ENCODE measurements around the gene PECR. TPM values are rescaled to one million over a fixed set of nuclear protein-coding genes. Genes with fewer than 3 reads are reported as not detected.

Gene PECR
- total RNA-seq, 1 experiment from 2014 or later: 26.0 TPM

DNA sequence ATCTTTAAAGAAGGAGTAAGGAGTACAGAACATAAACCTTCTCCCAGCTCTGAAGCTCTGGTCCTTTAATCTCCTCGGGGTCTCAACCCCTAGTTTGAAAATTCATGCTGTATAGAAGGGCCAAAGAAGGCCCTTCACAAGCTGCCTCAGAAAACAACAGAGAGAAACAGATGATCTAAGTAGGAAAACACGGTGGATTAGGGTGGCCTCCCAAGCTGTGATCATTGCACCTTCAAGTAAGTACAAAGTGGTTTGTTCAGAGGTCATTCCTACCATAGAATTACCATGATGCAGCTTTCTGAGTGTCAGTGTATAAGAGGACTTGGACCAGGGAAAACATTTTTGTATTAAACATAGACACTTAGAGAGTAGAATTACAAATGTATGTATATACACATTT, 11.0 kb upstream of the PECR start:
- BruUV-seq (replicated peaks): no TSS peak
- Histone ChIP-seq H3K36me3 (ENCODE audit: low read depth, low read length) (no peaks in the 10 kb centered on the region), H3K9me2 (replicated peaks; ENCODE audit: low read length) (no peaks in the 10 kb centered on the region; the same call in 1 of the 2 replicates), H3F3A (ENCODE audit: low read length, unreplicated experiment) (no peaks in the 10 kb centered on the region), H4K20me1 (ENCODE audit: low read length) (no peaks in the 10 kb centered on the region), H3K4me2 (ENCODE audit: low read length) (no peak overlapping the region), H3K4me3 (ENCODE audit: low read length) (no peak overlapping the region), H3K79me2 (ENCODE audit: low read length) (no peaks in the 10 kb centered on the region), H3K9me3 (ENCODE audit: low read length) (no peaks in the 10 kb centered on the region), H3K27ac (ENCODE audit: low read length) (no peak overlapping the region), H2AFZ (ENCODE audit: low read length) (no peak overlapping the region), H3K9ac (ENCODE audit: low read length) (no peak overlapping the region), H3K27me3 (ENCODE audit: low read length) (no peaks in the 10 kb centered on the region), H3K4me1 (ENCODE audit: insufficient read depth, low read length) (no peaks in the 10 kb centered on the region)
- no peak for ATAC-seq
- DNase-seq: no peak
- TF ChIP-seq EZH2 (IDR thresholded peaks at IDR 0.05; ENCODE audit: low read length, unreplicated experiment): no peak
- no peak for TF ChIP-seq EZH2phosphoT487 (IDR thresholded peaks at IDR 0.05; ENCODE audit: borderline replicate concordance, low read length)
- TF ChIP-seq, protein P1, sequence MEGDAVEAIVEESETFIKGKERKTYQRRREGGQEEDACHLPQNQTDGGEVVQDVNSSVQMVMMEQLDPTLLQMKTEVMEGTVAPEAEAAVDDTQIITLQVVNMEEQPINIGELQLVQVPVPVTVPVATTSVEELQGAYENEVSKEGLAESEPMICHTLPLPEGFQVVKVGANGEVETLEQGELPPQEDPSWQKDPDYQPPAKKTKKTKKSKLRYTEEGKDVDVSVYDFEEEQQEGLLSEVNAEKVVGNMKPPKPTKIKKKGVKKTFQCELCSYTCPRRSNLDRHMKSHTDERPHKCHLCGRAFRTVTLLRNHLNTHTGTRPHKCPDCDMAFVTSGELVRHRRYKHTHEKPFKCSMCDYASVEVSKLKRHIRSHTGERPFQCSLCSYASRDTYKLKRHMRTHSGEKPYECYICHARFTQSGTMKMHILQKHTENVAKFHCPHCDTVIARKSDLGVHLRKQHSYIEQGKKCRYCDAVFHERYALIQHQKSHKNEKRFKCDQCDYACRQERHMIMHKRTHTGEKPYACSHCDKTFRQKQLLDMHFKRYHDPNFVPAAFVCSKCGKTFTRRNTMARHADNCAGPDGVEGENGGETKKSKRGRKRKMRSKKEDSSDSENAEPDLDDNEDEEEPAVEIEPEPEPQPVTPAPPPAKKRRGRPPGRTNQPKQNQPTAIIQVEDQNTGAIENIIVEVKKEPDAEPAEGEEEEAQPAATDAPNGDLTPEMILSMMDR (conservative IDR thresholded peaks at IDR 0.05; ENCODE audit: low read depth, low read length): no peak
- intact Hi-C loops (cut with micrococcal nuclease): no loop called here
- ChIA-PET CTCF (no interaction called here), POLR2A (ENCODE audit: unreplicated experiment) (no interaction called here)

DNA sequence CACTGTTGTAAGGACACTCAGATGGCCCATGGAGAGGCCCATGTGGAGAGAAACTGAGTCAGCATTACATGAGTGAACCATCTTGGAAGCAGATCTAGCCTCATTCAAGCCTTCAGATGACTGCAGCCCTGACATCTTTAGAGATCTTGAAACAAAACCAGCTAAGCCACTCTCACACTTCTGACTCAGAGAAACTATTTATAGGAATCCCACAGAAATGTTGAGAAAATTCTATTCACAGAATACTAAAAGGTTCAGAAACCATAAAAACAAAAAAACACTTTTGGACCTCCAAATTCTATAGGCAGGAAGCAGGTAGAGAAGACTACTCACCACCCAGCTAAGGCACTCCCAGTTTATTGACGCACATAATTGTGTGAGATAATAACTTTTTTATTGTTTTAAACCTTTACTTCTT, 8.8 kb upstream of the PECR start:
- no peak for TF ChIP-seq EZH2 (IDR thresholded peaks at IDR 0.05; ENCODE audit: low read length, unreplicated experiment)
- TF ChIP-seq, protein P1 (conservative IDR thresholded peaks at IDR 0.05; ENCODE audit: low read depth, low read length): no peak
- TF ChIP-seq EZH2phosphoT487 (IDR thresholded peaks at IDR 0.05; ENCODE audit: borderline replicate concordance, low read length): no peak
- Histone ChIP-seq H3K79me2 (ENCODE audit: low read length) (no peaks in the 10 kb centered on the region), H3K4me3 (ENCODE audit: low read length) (no peak overlapping the region), H4K20me1 (ENCODE audit: low read length) (no peaks in the 10 kb centered on the region), H3K9ac (ENCODE audit: low read length) (no peak overlapping the region), H3K4me2 (ENCODE audit: low read length) (no peak overlapping the region), H3K27ac (ENCODE audit: low read length) (no peak overlapping the region), H3F3A (ENCODE audit: low read length, unreplicated experiment) (no peaks in the 10 kb centered on the region), H3K36me3 (ENCODE audit: low read depth, low read length) (no peaks in the 10 kb centered on the region), H3K27me3 (ENCODE audit: low read length) (no peaks in the 10 kb centered on the region), H3K9me3 (ENCODE audit: low read length) (no peaks in the 10 kb centered on the region), H3K9me2 (replicated peaks; ENCODE audit: low read length) (no peaks in the 10 kb centered on the region; the same call in 1 of the 2 replicates), H3K4me1 (ENCODE audit: insufficient read depth, low read length) (no peaks in the 10 kb centered on the region), H2AFZ (ENCODE audit: low read length) (no peak overlapping the region)
- ATAC-seq: no peak
- no TSS peak for BruUV-seq (replicated peaks)
- no peak for DNase-seq
- intact Hi-C loops (cut with micrococcal nuclease): no loop called here
- POLR2A ChIA-PET (ENCODE audit: unreplicated experiment): no interaction called here
- CTCF ChIA-PET: no interaction called here

DNA sequence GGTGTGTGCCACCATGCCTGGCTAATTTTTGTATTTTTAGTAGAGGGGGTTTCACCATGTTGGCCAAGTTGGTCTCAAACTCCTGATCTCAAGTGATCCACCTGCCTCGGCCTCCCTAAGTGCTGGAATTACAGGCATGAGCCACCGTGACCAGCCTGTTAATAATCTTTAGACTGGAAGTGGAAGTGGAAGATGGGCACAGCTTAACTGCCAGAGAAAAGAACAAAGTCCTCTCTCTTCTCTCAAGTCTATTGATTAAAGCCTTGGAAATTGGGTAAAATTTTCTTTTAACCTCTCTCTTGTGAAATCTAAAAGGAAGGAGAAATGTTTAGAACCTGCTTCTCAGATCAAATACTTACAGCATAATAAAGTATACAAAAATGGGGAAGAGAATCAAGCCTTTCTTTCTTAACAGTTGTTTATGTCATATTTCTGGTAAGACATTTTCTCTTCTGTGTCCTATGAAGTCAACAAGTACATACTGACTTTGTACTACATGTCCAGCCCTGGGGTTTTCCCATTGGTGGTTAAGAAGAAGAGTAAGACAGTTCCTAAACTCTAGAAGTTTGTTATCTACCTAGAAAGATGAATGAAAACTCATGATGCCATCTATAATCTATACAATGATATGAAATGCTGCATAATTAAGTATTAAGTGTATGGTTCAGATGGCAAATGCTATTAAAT, 4.7 kb upstream of the PECR start:
- ATAC-seq: no peak
- BruUV-seq (replicated peaks): no TSS peak
- H4K20me1 ChIP-seq (ENCODE audit: low read length): no peaks in the 10 kb centered on the region
- H3K9me2 ChIP-seq (replicated peaks; ENCODE audit: low read length): no peaks in the 10 kb centered on the region; the same call in 1 of the 2 replicates
- H3K4me2 ChIP-seq (ENCODE audit: low read length): no peak overlapping the region
- no peak for DNase-seq
- H2AFZ ChIP-seq (ENCODE audit: low read length): no peak overlapping the region
- no peaks in the 10 kb centered on the region for H3K36me3 ChIP-seq (ENCODE audit: low read depth, low read length)
- no peak for TF ChIP-seq EZH2phosphoT487 (IDR thresholded peaks at IDR 0.05; ENCODE audit: borderline replicate concordance, low read length)
- TF ChIP-seq, protein P1 (conservative IDR thresholded peaks at IDR 0.05; ENCODE audit: low read depth, low read length): no peak
- no peak for TF ChIP-seq EZH2 (IDR thresholded peaks at IDR 0.05; ENCODE audit: low read length, unreplicated experiment)
- no peaks in the 10 kb centered on the region for H3K4me1 ChIP-seq (ENCODE audit: insufficient read depth, low read length)
- CTCF ChIA-PET: no interaction called here
- no peaks in the 10 kb centered on the region for H3K9me3 ChIP-seq (ENCODE audit: low read length)
- no peak overlapping the region for H3K9ac ChIP-seq (ENCODE audit: low read length)
- no peak overlapping the region for H3K27ac ChIP-seq (ENCODE audit: low read length)
- no peaks in the 10 kb centered on the region for H3K79me2 ChIP-seq (ENCODE audit: low read length)
- intact Hi-C loops (cut with micrococcal nuclease): no loop called here
- POLR2A ChIA-PET (ENCODE audit: unreplicated experiment): no interaction called here
- no peaks in the 10 kb centered on the region for H3K27me3 ChIP-seq (ENCODE audit: low read length)
- H3F3A ChIP-seq (ENCODE audit: low read length, unreplicated experiment): no peaks in the 10 kb centered on the region
- H3K4me3 ChIP-seq (ENCODE audit: low read length): no peak overlapping the region
